GM10248 (cell line): Measurements from ENCODE around the gene TTYH3.
"Not testable (repeated sequence)": the region's sequence is repeated elsewhere in the genome, so short reads cannot be mapped to it uniquely, and the experiment has no call there.

Experiments
- CTCF ChIA-PET: fragments of 300-600 bp; sonication (Branson Sonifier 250); formaldehyde crosslinking; extraction: SDS; loops from one replicate; lab custom pipeline; 2021; ENCODE audit warnings: antibody characterized with exemption; lab: Yijun Ruan, JAX
- POLR2A ChIA-PET: fragments of 350-650 bp; sonication (Branson Sonifier 250); formaldehyde crosslinking; extraction: SDS; loops from one replicate; lab custom pipeline; 2020; ENCODE audit warnings: antibody characterized with exemption; lab: Yijun Ruan, JAX
- DNase-seq: peaks from one replicate; pipeline ENCODE4 v3.0.0; 2012; ENCODE audit errors: extremely low spot score
- CTCF ChIP-seq: IDR thresholded peaks from 2 replicates; pipeline ENCODE4 v1.5.1; 2012; ENCODE audit warnings: mild to moderate bottlenecking, low read depth; ENCODE audit errors: extremely low read depth, missing control alignments, control extremely low read depth

The TTYH3 gene

GRCh38 chr7:2687881-2688318 is 56.1 kb downstream of the TTYH3 start, which contains the start of gene AMZ1:
TSS of gene AMZ1 (plus strand) at chr7:2688202. CDS start at chr7:2700452, 12,250 bp downstream.
- no peak for DNase-seq
- POLR2A ChIA-PET: no interaction called here
- no peak for TF ChIP-seq CTCF
- CTCF ChIA-PET: interaction anchor here (1.0 to 3.8 kb wide), 6 partner anchors 9 to 210 kb away, joined by 3 to 25 read pairs (median 4); no protein-coding TSS in a partner anchor

- DNase-seq: peak; percentile 78
- ChIA-PET POLR2A (no interaction called here), CTCF (interaction anchor here (1.2 to 3.8 kb wide), 9 partner anchors 7 to 26 kb away, joined by 3 to 25 read pairs (median 10); no protein-coding TSS in a partner anchor)
- TF ChIP-seq CTCF: no peak
These were observed 56.9 kb downstream of the TTYH3 start for GRCh38 chr7:2688409-2689342.

GRCh38 chr7:2689343-2689847 is 57.6 kb downstream of the TTYH3 start:
- no peak for DNase-seq
- no peak for TF ChIP-seq CTCF
- POLR2A ChIA-PET: no interaction called here
- CTCF ChIA-PET: interaction anchor here (1.4 to 3.0 kb wide), 6 partner anchors 8 to 26 kb away, joined by 5 to 17 read pairs (median 10); no protein-coding TSS in a partner anchor

- CTCF ChIA-PET: interaction anchor here (1.4 to 3.0 kb wide), 6 partner anchors 9 to 25 kb away, joined by 5 to 17 read pairs (median 10); no protein-coding TSS in a partner anchor
- POLR2A ChIA-PET: interaction anchor here (0.6 kb wide), 1 partner anchor 45 kb away, joined by 4 read pairs; no protein-coding TSS in a partner anchor
- no peak for DNase-seq
- TF ChIP-seq CTCF: no peak
These were observed 58.3 kb downstream of the TTYH3 start for GRCh38 chr7:2689951-2690705.

GRCh38 chr7:2691011-2691707 is 59.4 kb downstream of the TTYH3 start:
- CTCF ChIA-PET: interaction anchor here (1.9 to 5.2 kb wide), 3 partner anchors 10 to 20 kb away, joined by 10 to 35 read pairs (median 14); no protein-coding TSS in a partner anchor
- POLR2A ChIA-PET: interaction anchor here (0.6 kb wide), 1 partner anchor 46 kb away, joined by 4 read pairs; no protein-coding TSS in a partner anchor

GRCh38 chr7:2691932-2692439 is 60.2 kb downstream of the TTYH3 start:
- POLR2A ChIA-PET, DNase-seq: not testable (repeated sequence)
- CTCF ChIA-PET: interaction anchor here (1.9 to 5.2 kb wide), 3 partner anchors 11 to 21 kb away, joined by 10 to 35 read pairs (median 14); no protein-coding TSS in a partner anchor

More at GRCh38 chr7:2691011-2691707, 59.4 kb downstream of the TTYH3 start:
- no peak for DNase-seq
- TF ChIP-seq CTCF: no peak
